A673 (cell line): ENCODE data around the gene PCTP.

Experiments used
- EZH2 ChIP-seq: fragments of 200-600 bp; sonication (generic); IDR thresholded peaks from 2 replicates; pipeline ENCODE4 v1.6.1; 2017; ENCODE audit warnings: borderline replicate concordance, low read depth, mild to moderate bottlenecking, mixed read lengths, antibody characterized with exemption, low read length; ENCODE audit not compliant: poor library complexity, severe bottlenecking
- TF ChIP-seq, protein P1 (sequence below): fragments of 300-800, 200-600 bp; sonication (generic); conservative IDR thresholded peaks from 2 replicates; pipeline ENCODE4 v1.5.1; 2017; ENCODE audit warnings: low read depth, mild to moderate bottlenecking, antibody characterized with exemption, low read length, moderate library complexity, mixed read lengths

DNA sequence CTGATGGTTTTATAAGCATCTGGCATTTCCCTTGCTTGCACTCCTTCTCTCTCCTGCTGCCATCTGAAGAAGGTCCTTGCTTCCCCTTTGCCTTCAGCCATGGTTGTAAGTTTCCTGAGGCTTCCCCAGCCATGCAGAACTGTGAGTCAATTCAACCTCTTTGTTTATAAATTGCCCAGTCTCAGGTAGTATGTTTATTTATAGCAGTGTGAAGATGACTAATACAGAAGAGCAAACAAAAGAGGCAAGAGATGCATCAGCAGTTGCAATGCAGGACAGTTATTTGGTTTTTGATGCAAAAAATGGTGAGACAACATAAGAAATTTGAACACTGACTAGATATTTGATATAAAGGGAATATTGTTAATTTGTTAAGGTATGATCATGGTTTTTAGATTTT lies 45.0 kb upstream of the PCTP start:
- TF ChIP-seq, protein P1, sequence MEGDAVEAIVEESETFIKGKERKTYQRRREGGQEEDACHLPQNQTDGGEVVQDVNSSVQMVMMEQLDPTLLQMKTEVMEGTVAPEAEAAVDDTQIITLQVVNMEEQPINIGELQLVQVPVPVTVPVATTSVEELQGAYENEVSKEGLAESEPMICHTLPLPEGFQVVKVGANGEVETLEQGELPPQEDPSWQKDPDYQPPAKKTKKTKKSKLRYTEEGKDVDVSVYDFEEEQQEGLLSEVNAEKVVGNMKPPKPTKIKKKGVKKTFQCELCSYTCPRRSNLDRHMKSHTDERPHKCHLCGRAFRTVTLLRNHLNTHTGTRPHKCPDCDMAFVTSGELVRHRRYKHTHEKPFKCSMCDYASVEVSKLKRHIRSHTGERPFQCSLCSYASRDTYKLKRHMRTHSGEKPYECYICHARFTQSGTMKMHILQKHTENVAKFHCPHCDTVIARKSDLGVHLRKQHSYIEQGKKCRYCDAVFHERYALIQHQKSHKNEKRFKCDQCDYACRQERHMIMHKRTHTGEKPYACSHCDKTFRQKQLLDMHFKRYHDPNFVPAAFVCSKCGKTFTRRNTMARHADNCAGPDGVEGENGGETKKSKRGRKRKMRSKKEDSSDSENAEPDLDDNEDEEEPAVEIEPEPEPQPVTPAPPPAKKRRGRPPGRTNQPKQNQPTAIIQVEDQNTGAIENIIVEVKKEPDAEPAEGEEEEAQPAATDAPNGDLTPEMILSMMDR: no peak
- no peak for TF ChIP-seq EZH2
